Uterus (tissue), 4 donors: Measurements from ENCODE around the gene MYADML2. TPM values are rescaled to one million over a fixed set of nuclear protein-coding genes. Genes with fewer than 3 reads are reported as not detected.

Experiments
- DNase-seq, 2 donors: peaks; one replicate each; pipeline ENCODE4 v3.0.0-alpha.2; 2019 to 2020
- H3K27ac ChIP-seq, 2 donors: fragments of 200-600 bp; sonication (generic); 1 replicate in 1 of 2; 2 replicates in 1 of 2; pipeline ENCODE4 v1.5.1; 2016 to 2018
- H3K27me3 ChIP-seq, 2 donors: fragments of 200-600 bp; sonication (generic); one replicate each; pipeline ENCODE4 v1.5.1; 2018 to 2019; ENCODE audit warnings: control low read depth in 1 of 2
- H3K36me3 ChIP-seq, 2 donors: fragments of 200-600 bp; sonication (generic); one replicate each; pipeline ENCODE4 v1.5.1; 2019; ENCODE audit warnings: control low read depth in 1 of 2
- H3K4me1 ChIP-seq, 2 donors: fragments of 200-600 bp; sonication (generic); one replicate each; pipeline ENCODE4 v1.5.1; 2018 to 2019; ENCODE audit warnings: control low read depth in 1 of 2
- H3K4me3 ChIP-seq, 2 donors: fragments of 200-600 bp; sonication (generic); 1 replicate in 1 of 2; 2 replicates in 1 of 2; pipeline ENCODE4 v1.5.1; 2018 to 2019; ENCODE audit warnings: mild to moderate bottlenecking in 1 of 2
- H3K9me3 ChIP-seq, 2 donors: fragments of 200-600 bp; sonication (generic); one replicate each; pipeline ENCODE4 v1.5.1; 2019; ENCODE audit warnings: control low read depth in 1 of 2
- CTCF ChIP-seq, 4 experiments: fragments of 200-600 bp in 2 of 4; fragments of 450-650 bp in 2 of 4; sonication (generic) in 2 of 4; IDR thresholded peaks; one replicate each; pipeline ENCODE4 v1.5.1; 2016 to 2019; ENCODE audit warnings: antibody characterized with exemption in 4 of 4, mild to moderate bottlenecking in 2 of 4, moderate library complexity in 1 of 4
- POLR2A ChIP-seq, 2 donors: fragments of 450-650 bp; IDR thresholded peaks; one replicate each; pipeline ENCODE4 v1.6.1; 2016; ENCODE audit warnings: antibody characterized with exemption in 2 of 2, mild to moderate bottlenecking in 1 of 2, moderate library complexity in 1 of 2
- intact Hi-C: fragments of 100-400 bp; cut with DNase I; formaldehyde crosslinking; loops from one replicate; pipeline ENCODE4 v1.15.1; 2023; ENCODE audit warnings: low total_unique reads
- total RNA-seq, 4 donors: library from RNA; depleted of rRNA in 3 of 4; stranded (reverse); fragments of >200 nt in 3 of 4; gene quantifications; one replicate each; pipeline versions ENCODE4 v1.1.0 to v1.2.4, GENCODE V29; 2014 to 2023
- donor health status: DM: yes; HTN: yes; CAD: no.

Gene MYADML2
- total RNA-seq, 4 donors from 2014 or later: not detected

GRCh38 chr17:81942167-81942553 is 4.9 kb downstream of the MYADML2 start:
- no peak for TF ChIP-seq POLR2A (IDR thresholded peaks at IDR 0.05)
- TF ChIP-seq CTCF (IDR thresholded peaks at IDR 0.05): no peak
- no peak overlapping the region for H3K27ac ChIP-seq
- intact Hi-C loops: no loop called here
- no peaks in the 10 kb centered on the region for H3K27me3 ChIP-seq
- peaks cover 0 to 7% of the 10 kb centered on the region in 2 donors for H3K4me1 ChIP-seq
- H3K9me3 ChIP-seq: no peaks in the 10 kb centered on the region
- no peaks in the 10 kb centered on the region for H3K36me3 ChIP-seq
- no peak for DNase-seq
- H3K4me3 ChIP-seq: no peak overlapping the region

- H3K9me3 ChIP-seq: no peaks in the 10 kb centered on the region
- TF ChIP-seq POLR2A (IDR thresholded peaks at IDR 0.05): no peak
- TF ChIP-seq CTCF (IDR thresholded peaks at IDR 0.05): no peak
- intact Hi-C loops: no loop called here
- no peak overlapping the region for H3K27ac ChIP-seq
- no peak overlapping the region for H3K4me3 ChIP-seq
- H3K4me1 ChIP-seq: peaks cover 0 to 7% of the 10 kb centered on the region in 2 donors
- no peak for DNase-seq
- H3K36me3 ChIP-seq: no peaks in the 10 kb centered on the region
- no peaks in the 10 kb centered on the region for H3K27me3 ChIP-seq
Measured at GRCh38 chr17:81941484-81942166, 5.4 kb downstream of the MYADML2 start.

GRCh38 chr17:81940538-81941483 is 6.2 kb downstream of the MYADML2 start:
- no peak for DNase-seq
- Histone ChIP-seq H3K27me3 (no peaks in the 10 kb centered on the region), H3K36me3 (no peaks in the 10 kb centered on the region), H3K4me1 (peaks cover 0 to 7% of the 10 kb centered on the region in 2 donors), H3K4me3 (no peak overlapping the region), H3K9me3 (no peaks in the 10 kb centered on the region), H3K27ac (no peak overlapping the region)
- TF ChIP-seq CTCF (IDR thresholded peaks at IDR 0.05) (no peak), POLR2A (IDR thresholded peaks at IDR 0.05) (no peak)
- intact Hi-C loops: no loop called here

- intact Hi-C loops: no loop called here
- Histone ChIP-seq H3K4me3 (no peak overlapping the region), H3K9me3 (no peaks in the 10 kb centered on the region), H3K4me1 (peaks cover 0 to 7% of the 10 kb centered on the region in 2 donors), H3K27me3 (no peaks in the 10 kb centered on the region), H3K27ac (no peak overlapping the region), H3K36me3 (no peaks in the 10 kb centered on the region)
- TF ChIP-seq POLR2A (IDR thresholded peaks at IDR 0.05): no peak
- TF ChIP-seq CTCF (IDR thresholded peaks at IDR 0.05): no peak
- peak in 1 of 2 donors; percentile 64 for DNase-seq
Measured at GRCh38 chr17:81939881-81940385, 7.1 kb downstream of the MYADML2 start.

- no peak overlapping the region for H3K27ac ChIP-seq
- intact Hi-C loops: no loop called here
- H3K27me3 ChIP-seq: no peaks in the 10 kb centered on the region
- no peaks in the 10 kb centered on the region for H3K9me3 ChIP-seq
- no peak overlapping the region for H3K4me3 ChIP-seq
- TF ChIP-seq POLR2A (IDR thresholded peaks at IDR 0.05): no peak
- no peak for TF ChIP-seq CTCF (IDR thresholded peaks at IDR 0.05)
- no peaks in the 10 kb centered on the region for H3K36me3 ChIP-seq
- H3K4me1 ChIP-seq: peaks cover 0 to 7% of the 10 kb centered on the region in 2 donors
- no peak for DNase-seq
Measured at GRCh38 chr17:81939218-81939617, 7.8 kb downstream of the MYADML2 start.
